GM21723 (cell line): ENCODE data around the gene ATP5ME.
"Not testable (repeated sequence)": the region's sequence is repeated elsewhere in the genome, so short reads cannot be mapped to it uniquely, and the experiment has no call there.

Source experiments
- ATAC-seq: cut with Tn5 transposase; IDR thresholded peaks from one replicate; pipeline ENCODE4 v1.9.1; 2021; ENCODE audit warnings: mild to moderate bottlenecking, moderate library complexity; ENCODE audit not compliant: unreplicated experiment

Gene ATP5ME, protein sequence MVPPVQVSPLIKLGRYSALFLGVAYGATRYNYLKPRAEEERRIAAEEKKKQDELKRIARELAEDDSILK

DNA sequence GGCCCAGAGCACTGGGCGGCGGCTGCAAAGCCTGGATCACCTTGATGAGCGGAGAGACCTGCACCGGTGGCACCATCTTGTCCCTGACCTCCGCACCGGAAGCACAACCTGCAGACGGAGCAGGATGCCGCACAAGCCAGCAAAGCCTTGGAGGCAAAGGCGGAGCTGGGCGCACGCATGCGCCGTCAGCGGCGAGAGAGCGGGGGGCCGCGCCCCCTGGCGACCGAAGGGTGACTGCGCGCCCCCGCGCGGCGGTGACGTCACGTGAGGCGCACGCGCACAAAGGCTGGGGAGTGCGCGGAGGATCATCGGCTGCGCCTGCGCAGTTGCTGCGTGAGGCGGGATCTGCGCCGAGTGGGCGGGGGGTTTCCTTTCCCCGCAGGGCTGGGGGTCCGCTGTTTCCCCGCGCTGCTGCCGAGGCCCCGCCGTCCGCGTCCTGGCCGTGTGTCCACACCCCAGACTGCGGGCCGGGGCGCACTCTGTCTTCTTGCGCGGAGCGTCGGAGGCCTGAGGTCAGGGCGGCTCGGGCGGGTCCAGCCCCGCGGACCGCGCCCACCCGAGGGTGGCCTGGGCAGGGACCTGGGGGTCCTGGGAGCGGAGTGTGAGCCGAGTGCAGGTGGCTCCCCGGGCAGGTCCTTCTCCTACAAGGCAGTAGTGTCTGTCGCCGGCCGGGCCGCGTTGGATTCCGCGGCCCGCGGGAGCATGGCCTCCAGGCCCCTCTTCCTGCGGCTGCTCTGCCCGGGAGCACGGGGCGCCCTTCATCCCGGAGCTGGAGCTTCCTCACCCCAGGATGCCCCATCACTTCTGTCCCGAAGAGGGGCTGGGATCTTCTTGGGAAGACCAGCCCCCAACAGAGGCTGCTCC is at the start of gene ATP5ME, which contains the start of gene MYL5:
ATP5ME (minus strand) TSS at position 105 of the 864 bp plus-strand sequence; CDS start at position 76, 29 bp downstream.
MYL5 (plus strand) TSS at position 371 of the 864 bp plus-strand sequence. CDS start 3,485 bp downstream, outside the sequence.
- peak; percentile 69 for ATAC-seq

DNA sequence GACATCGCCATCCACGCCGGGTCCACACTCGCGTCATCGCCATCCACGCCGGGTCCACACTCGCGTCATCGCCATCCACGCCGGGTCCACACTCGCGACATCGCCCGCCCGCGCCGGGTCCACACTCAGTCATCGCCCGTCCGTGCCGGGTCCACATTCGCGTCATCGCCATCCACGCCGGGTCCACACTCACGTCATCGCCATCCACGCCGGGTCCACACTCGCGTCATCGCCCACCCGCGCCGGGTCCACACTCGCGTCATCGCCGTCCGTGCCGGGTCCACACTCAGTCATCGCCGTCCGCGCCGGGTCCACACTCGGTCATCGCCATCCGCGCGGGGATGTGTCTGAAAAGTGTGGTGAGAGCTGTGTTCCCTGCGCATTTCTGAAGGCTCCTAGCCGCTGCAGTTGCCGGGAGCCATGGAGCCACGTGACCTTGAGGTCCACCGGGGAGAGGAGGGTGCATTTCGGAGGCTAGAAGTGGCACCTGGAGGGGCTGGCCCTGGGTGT is 48.8 kb upstream of the ATP5ME start:
- ATAC-seq: no peak

DNA sequence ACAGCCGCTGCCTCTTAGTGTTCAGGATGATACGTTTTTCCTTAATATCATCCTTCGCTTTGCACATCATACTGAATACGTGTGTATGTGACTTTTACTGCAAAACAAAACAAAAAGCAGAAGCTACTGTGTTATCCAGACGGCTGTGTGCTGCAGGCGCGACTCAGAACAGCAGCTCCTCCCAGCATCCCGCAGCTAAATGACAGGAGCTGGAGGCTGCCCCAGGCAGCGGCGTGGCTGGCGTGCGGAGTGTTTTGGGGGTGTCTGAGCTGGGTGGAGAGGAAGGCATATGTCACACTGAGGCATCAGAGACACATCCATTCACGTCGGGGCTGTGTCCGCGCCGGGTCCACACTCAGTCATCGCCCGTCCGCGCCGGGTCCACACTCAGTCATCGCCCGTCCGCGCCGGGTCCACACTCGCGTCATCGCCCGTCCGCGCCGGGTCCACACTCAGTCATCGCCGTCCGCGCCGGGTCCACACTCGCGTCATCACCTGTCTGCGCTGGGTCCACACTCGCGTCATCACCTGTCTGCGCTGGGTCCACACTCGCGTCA is 48.2 kb upstream of the ATP5ME start:
- no peak for ATAC-seq

DNA sequence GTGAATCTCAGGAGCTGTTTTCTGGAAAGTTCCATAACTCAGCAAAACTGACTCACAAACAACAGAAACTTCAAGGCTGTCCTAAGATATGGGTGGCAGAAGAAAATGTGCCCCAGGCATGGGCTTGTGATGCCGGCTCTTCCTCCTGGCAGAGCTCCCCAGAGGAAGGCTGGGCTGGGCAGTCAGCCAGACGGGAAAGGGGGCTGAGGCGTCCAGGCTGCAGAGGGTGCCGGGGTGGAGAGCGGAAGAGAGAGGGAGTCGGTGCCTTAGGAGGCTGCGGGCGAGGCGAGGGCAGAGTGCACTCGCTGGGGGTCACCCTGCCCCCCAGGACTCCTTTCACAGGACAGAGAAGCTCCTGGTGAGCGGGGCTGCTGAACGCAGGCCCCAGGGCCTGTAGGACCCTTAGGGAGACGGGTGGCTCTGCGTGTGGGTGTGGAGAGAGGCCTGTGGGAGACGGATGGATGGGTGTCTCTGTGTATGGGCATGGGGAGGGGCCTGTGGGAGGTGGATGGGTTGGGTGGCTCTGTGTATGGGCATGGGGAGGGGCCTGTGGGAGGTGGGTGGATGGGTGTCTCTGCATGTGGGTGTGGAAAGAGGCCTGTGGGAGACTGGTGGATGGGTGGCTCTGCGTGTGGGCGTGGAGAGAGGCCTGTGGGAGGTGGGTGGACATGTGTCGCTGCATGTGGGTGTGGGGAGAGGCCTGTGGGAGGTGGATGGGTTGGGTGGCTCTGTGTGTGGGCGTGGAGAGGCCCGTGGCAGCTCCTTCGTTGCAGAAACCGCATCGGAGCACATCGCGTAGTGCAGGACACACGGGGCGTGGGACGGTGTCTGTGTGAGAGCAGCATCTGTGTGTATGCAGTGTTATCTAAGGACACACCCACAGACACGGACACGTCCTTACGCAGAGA is 47.4 kb upstream of the ATP5ME start:
- ATAC-seq: no peak

DNA sequence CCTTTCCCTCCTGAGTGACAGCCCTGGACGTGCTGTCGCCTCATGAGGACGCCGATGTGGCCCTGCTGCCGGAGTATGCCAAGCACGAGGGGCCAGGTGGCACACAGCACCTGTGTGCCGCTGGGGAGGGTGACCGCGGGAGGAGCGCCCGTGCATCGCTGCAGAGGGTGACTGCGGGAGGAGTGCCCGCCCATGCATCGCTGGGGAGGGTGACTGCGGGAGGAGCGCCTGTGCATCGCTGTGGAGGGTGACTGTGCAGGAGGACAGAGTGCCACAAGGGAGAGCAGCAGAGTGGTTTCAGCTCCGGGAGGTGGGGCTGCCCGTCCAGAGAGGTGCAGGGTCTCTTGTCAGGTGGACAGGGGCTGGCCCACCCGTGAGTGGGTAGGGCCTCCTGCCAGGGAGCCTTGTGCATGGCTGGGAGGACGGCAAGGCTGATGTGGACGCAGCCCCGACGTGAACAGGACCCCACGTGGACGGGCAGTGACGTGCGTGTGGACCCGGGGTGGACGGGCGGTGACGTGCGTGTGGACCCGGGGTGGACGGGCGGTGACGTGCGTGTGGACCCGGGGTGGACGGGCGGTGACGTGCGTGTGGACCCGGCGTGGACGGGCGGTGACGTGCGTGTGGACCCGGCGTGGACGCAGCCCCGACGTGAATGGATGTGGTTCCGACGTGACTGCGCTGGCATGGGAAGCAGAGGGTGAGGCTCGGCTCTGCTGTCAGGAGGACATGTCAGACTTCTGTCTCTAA is 46.2 kb upstream of the ATP5ME start:
- ATAC-seq: no peak

DNA sequence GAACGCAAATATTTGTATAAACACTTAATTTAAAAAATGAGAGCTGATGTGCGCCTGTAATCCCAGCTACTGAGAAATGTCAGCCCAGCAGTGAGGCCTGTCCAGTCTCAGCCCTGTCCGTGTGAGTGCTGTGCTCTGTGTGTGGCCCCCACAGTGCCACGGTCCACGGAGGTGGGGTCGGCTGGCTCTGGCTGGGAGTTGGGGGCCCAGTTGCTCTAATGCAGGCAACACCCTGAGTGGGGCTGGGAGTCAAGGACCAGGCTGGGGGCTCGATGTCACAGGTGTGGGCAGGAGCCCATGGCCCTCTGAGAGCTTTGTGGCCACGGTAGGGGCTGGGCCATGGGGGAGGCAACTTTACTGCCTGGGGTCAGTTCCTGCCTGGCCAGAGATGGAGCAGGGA is 44.4 kb upstream of the ATP5ME start:
- no peak for ATAC-seq

DNA sequence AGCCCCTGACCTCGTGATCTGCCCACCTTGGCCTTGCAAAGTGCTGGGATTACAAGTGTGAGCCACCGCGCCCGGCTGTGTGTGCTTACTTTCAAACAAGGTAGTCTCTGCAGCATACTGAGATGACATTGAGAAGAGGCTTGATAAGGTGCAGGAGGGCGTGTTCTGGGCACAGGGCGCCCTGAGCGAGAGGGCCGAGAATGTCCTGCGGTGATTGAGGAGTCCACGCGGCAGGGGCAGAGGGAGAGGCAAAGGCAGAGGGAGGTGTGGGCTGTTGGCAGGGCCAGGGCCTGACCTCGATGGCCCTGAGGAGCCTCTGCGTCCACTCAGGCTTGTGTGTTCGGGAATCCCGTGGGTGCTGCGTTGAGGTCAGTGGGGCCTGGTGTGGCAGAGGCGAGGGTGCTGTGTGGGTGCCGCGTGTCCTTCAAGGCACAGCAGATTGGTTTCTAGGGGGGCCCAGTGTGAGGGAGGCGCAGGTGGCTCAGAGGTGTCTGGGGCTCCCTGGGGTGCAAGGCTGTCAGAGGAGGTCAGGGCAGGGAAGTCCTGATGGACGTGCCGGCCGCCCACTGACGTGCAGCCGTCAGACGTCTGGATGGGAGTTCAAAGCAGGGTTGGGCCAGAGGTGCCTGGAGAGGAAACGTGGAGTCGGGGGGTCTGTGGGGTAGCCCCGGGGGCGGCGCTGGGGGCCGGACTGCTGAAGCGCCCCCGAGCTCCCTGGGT is 43.7 kb upstream of the ATP5ME start:
- no peak for ATAC-seq

DNA sequence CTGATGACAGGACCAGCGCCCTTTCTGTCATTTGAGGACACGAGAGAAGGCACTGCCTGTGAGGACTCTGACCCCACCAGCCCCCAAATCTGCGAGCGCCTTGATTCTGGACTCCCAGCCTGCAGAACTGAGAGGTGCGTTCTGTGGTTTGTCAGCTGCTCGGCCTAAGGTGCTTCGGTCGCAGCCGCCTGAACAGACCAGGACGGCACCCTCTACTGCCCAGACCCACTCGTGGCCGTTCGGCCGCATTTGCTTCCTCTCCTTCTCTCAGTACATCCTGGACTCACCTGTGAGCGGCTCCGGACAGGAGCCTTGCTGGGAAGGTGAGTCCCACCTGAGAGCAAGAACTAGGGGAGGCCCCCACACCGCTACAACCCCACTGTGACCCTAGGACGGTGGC is 40.0 kb upstream of the ATP5ME start:
- no peak for ATAC-seq

DNA sequence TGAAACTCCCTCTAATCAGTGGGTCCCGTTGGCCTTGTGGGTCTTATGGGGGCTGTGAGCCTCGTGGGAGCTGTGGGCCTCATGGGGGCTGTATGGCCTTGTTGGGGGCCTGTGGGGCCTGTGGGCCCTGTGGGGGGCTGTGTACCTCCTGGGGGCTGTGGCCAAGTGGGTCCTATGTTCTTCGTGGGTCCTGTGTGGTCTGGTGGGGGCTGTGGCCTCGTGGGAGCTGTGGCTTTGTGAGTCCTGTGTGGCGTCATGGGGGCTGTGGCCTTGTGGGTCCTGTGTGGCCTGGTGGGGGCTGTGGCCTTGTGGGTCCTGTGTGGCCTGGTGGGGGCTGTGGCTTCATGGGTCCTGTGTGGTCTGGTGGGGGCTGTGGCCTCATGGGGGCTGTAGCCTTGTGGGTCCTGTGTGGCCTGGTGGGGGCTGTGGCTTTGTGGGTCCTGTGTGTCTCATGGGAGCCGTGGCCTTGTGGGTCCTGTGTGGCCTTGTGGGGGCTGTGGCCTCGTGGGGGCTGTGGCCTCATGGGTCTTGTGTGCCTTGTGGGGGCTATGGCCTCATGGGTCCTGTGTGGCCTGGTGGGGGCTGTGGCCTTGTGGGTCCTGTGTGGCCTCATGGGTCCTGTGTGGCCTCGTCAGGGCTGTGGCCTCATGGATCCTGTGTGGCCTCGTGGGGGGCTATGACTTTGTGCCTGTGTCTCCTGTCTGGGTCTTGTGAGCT is 39.0 kb upstream of the ATP5ME start:
- no peak for ATAC-seq

DNA sequence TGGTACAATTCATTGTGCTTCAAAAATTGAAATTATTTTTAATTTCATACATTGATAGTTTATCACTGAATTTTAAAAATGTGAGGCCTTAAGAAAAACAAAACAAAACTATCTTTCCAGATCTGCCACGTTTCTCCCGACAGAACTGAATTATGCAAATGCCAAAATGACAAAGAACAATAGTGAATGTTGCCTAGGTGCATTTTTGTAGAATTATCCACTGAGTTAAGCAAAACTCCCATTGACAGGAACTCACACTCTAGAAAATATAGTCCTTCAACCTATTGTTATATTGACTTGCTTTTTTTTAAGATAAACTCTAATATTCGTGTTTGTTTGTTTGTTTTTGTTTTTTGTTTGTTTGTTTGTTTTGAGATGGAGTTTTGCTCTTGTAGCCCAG is 38.0 kb upstream of the ATP5ME start:
- no peak for ATAC-seq

DNA sequence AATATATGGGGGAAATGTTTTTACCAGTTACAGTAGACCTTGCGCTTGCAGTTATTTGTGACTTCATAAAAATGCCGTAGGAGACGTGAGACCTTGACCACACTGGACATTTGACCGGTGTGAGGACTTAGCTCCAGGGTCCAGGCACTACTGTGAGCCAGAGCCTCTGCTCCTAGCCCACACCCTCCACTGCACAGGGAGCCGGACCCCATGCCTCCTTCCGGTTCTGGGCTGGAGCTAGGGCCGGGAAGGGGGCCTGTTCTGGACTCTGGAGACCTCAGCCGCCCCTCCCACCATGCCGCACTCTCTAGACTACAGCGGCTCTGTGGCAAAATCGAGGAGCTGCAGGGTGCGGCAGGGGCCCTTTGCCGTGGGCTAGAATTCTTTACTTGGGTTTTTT is 36.8 kb upstream of the ATP5ME start:
- ATAC-seq: no peak

DNA sequence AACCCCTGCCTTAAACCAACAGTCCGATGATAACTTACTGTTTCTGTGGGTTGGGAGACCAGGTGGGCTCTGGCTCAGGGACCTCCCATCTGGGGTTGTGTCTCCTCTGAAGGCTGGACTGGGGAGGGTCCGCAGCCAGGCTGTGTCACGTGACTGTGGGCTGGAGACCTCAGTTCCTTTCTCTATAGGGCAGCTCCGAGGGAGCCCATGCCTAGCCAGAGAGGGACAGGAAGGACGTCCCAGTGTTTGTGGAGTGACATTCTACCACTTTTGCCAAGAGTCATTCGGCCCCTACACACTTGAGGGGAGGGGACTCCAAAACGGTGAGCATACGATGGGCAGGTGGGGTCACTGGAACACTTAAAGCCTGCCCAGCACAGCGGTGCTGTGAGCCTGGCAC is 36.0 kb upstream of the ATP5ME start:
- no peak for ATAC-seq

DNA sequence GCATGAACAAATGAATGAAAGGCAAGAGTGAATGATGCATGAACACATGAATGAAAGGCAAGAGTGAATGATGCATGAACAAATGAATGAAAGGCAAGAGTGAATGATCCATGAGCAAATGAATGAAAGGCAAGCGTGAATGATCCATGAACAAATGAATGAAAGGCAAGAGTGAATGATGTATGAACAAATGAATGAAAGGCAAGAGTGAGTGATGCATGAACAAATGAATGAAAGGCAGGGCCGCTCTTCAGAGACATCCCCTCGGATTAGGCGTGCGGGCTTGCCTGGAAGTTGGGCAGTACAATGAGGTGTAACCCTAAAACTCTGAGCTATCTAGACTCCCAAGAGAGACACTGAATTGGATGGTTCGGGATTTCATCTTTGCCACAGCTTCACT is 35.3 kb upstream of the ATP5ME start:
- no peak for ATAC-seq

DNA sequence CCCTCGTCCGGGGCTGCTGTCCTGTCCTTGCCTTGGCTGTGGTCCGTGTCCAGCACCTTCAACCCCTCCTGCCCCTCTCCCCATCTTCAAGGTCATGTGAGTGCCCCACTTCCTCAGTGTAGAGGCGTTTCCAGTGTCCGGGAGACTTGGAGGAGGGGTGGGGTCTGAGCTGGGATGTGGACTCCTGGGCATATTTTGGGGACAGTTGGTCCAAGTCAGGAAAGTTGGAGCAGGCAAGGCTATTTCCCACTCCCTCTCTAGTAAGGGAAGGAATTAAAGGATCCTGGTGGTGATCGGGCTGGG is 34.5 kb upstream of the ATP5ME start:
- no peak for ATAC-seq

DNA sequence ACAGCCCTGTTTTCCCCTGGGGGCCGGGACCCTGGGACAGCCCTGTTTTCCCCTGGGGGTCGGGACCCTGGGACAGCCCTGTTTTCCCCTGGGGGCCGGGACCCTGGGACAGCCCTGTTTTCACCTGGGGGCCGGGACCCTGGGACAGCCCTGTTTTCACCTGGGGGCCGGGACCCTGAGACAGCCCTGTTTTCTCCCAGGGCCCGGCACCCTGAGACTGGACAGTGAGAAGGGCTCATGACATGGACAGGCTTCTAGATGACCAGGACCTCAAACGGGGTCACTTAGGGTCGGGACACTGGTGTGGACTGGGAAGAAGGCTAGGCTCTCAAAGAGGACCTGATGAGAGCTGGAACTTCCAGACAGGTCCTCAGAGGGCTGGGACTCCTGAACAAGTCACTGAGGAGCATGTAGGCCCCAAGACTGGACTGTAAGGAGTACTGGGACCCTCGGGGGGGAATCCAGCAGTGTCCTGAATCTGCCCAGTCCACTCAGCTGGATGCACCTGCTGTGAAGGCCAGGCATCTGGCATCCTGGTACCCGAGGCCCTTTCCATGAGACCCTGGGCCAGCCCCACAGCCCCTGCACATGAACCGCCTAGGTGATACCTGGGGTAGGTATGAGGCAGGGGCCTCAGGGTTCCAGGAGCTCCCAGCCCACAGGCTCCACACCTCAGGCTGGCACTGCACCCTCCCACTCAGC is 34.0 kb upstream of the ATP5ME start:
- no peak for ATAC-seq

DNA sequence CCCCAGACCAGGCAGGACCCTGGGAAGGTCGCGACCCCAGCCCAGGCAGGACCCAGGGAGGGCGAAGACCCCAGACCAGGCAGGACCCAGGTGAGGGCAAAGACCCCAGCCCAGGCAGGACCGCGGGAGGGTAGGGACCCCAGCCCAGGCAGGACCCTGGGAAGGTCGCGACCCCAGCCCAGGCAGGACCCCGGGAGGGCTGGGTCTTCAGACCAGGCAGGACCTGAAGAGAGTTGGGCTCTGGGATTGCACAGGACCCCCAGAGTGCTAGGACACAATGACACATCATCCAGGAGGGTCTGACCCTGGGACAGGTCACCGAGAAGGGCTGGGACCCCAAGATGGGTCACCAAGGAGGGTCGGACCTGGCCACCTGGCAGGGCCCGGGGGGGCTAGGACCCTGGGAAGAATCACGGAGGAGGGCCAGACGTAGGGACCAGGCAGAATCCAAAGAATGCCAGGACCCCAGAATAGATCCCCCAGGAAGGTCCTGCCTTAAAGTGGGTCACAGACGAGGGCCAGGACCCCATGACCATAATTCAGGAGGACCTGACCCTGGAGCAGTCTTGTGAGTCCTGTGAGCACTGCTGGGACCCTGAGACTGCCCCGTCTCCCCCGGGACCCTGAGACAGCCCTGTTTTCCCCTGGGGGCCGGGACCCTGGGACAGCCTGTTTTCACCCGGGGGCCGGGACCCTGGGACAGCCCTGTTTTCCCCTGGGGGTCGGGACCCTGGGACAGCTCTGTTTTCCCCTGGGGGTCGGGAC is 32.9 kb upstream of the ATP5ME start:
- ATAC-seq: no peak

DNA sequence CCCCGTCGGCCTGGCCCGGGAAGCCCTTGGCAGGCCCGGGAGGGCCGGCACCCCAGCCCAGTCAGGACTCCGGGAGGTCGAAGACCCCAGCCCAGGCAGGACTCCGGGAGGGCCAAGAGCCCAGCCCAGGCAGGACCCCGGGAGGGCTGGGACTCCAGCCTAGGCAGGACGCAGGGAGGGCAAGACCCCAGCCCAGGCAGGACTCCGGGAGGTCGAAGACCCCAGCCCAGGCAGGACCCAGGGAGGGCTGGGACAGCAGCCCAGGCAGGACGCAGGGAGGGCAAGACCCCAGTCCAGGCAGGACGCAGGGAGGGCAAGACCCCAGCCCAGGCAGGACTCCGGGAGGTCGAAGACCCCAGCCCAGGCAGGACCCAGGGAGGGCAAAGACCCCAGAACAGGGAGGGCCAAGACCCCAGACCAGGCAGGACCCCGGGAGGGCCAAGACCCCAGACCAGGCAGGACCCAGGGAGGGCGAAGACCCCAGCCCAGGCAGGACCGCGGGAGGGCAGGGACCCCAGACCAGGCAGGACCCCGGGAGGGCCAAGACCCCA is 32.1 kb upstream of the ATP5ME start:
- ATAC-seq: not testable (repeated sequence)
